SU-DHL-6 (cell line): ENCODE data around the gene RAB11B.

Experiments
- CTCF ChIP-seq: fragments of 200-600 bp; sonication (generic); IDR thresholded peaks from one replicate; pipeline ENCODE4 v1.5.1; 2017; ENCODE audit warnings: antibody characterized with exemption, mild to moderate bottlenecking, low read length, moderate library complexity; ENCODE audit not compliant: insufficient read depth, poor library complexity, severe bottlenecking
- EZH2phosphoT487 ChIP-seq: fragments of 200-600 bp; sonication (generic), shearing (Covaris generic); conservative IDR thresholded peaks from 2 replicates; pipeline ENCODE4 v1.6.1; 2018; ENCODE audit warnings: mild to moderate bottlenecking, antibody characterized with exemption, low read length, moderate library complexity, mixed read lengths

- no peak for TF ChIP-seq EZH2phosphoT487
- no peak for TF ChIP-seq CTCF
Measured at GRCh38 chr19:8403098-8403819, 13.1 kb downstream of the RAB11B start.
